Inferior parietal cortex (tissue), 1 donor: ENCODE measurements around the gene KCNIP4.

Source experiments
- DNase-seq: peaks from one replicate; pipeline ENCODE4 v3.0.0-alpha.2; 2016; ENCODE audit errors: extremely low spot score

KCNIP4 gene

GRCh38 chr4:21571100-21571499, 377.5 kb downstream of the KCNIP4 start:
- DNase-seq, result no peak

DNA sequence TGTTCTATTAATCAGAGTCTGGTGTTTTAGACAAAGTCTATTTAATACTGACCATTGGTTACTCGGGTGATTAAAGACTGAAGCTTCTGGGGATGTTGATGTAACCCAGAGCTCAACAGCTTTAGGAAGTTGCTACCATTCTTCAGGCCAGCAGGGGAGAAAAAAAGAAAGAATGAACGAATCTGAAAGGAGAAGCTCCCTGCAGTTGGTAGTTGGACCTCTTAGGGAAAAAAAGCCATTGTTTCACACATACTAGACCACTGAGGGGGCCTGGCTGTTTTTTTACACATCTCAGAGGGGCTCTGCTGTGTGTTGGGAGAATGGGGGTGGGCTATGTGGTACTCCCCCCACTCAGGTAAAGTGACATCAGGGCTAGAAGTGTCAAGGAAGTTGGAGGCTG, 378.9 kb downstream of the KCNIP4 start:
- DNase-seq, result no peak

DNA sequence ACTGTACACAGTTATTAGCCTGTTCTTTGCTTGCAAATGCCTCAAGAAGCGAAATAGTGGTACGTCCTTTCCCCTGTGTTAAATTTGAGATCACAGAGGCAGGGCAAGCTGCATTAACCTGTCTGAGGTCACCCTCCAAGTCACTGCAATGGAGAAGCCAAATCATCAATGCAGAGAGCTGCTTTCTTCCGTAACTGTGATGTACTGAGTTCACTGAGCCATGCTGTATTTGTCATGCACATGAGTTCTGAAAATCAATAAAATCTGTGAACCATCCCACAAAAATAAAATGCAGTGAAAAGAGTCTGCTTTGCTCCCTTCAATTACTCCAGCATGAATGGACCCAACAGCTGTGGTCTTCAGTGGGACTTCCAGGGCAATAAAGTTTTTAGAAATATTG, 393.5 kb downstream of the KCNIP4 start:
- DNase-seq, result no peak

GRCh38 chr4:21554500-21554899, 394.1 kb downstream of the KCNIP4 start:
- no peak for DNase-seq

GRCh38 chr4:21554066-21554465, 394.5 kb downstream of the KCNIP4 start:
- no peak for DNase-seq

GRCh38 chr4:21552455-21552854, 396.1 kb downstream of the KCNIP4 start:
- no peak for DNase-seq

DNA sequence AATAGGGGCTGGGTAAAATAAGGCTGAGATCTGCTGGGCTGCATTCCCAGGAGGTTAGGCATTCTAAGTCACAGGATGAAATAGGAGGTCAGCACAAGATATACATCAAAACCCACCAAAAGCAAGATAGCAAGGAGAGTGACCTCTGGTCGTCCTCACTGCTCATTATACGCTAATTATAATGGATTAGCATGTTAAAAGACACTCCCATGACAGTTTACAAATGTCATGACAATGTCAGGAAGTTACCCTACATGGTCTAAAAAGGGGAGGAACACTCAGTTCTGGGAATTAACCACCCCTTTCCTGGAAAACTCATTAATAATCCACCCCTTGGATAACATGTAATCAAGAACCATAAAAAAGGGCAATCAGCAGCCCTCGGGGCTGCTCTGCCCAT, 403.6 kb downstream of the KCNIP4 start:
- no peak for DNase-seq

DNA sequence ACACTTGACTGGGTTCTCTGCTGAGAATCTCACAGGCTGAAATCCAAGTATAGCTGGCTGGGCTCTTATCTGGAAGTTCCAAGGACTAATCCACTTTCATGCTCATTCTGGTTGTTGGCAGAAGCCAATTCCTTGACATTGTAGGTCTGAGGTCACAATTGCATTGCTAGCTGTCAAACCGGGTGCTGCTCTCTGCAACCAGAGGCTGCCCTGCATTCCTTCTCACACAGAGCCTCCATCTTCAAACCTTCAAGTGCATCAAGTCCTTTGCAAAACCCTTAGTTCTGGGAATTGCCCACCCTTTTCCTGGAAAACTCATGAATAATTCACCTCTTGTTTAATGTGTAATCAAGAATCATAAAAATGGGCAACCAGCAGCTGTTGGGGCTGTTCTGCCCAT, 404.2 kb downstream of the KCNIP4 start:
- no peak for DNase-seq

DNA sequence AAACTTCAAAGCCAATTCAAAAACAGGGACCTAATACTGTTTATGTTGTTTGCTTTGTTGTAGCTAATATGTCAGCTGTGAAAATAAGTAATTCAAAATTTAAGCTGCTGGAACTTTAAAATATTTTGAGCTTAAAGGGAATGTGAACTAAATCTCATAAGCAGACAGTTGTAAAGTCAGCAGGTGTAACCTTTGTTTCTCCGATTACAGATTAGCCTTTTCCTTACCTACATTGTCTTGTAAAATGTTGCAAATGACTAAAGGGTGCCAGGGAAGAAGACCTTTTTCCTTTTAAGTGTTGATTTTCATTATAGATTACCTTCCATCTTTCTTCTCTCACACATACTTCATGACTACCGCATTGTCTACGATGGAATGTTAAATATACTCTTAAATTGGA, 405.1 kb downstream of the KCNIP4 start:
- DNase-seq, result no peak

DNA sequence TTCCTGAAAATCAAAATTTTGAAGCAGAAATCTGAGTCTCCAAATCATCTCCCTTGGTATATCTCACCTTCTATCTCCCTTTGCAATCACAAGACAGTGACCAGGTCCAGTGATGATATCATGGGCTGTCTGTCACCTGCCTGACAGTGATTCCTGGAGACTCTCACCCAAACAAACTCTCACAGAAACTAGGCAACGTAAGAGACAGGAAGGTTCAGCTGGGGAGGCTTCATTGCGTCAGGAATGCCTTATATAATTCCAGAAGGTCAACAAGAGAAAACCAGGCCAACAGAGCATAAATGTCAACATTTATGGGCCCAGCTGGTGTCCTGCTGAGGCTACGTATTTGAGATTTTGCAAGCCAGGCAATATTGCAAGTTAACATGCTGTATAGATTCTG, 412.7 kb downstream of the KCNIP4 start:
- no peak for DNase-seq

DNA sequence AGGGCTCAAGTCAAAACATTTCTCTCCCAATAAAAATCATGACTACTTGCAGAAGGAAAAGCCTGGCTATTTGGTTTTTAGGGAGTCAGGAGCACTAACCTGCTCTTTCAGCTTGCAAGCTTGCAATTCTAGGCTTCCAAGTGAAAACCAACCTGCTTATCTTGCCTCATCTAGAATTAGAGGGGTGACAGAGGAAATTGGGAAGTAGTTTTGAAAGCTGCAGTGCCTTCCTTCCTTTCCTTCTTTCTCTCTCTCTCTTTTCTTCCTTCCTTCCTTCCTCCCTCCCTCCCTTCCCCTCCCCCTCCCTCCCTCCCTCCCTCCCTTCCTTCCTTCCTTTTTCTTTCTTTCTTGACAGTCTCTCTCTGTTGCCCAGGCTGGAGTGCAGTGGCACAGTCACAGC, 417.5 kb downstream of the KCNIP4 start:
- no peak for DNase-seq

DNA sequence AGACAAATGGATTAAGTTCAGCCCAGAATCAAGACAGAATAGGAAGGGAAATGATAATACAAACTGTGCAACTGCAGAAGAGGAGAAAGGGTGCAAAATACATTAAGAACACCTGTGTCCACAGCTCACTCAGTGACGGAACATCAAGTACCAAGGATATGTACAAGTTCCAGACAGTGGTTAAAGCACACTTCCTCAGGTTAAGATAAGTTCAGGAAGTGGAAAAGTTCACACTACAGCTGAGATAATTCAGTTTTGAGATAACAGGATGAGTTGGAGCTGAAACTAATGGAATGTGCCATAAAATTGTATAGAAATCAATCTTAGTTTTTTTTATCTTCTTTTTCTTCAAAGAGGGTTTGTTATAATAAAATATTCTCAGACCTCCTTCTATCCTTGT, 419.4 kb downstream of the KCNIP4 start:
- no peak for DNase-seq

DNA sequence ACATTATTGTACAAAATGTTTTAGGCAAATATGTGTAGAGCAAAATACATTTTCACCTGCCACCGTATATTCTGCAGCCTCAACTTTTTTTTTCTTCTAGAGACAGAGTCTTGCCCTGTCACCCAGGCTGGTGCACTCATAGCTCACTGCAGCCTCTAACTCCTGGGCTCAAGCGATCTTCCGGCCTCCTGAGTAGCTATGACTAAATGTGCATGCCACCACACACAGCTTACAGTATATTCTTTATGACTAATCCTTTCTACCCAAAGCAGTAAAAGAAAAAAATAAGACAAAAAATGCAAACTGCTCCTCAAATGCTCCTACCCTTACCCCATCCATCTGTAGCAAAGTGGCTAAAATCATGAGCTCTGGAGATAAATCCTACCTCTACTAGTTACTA, 426.3 kb downstream of the KCNIP4 start:
- no peak for DNase-seq

DNA sequence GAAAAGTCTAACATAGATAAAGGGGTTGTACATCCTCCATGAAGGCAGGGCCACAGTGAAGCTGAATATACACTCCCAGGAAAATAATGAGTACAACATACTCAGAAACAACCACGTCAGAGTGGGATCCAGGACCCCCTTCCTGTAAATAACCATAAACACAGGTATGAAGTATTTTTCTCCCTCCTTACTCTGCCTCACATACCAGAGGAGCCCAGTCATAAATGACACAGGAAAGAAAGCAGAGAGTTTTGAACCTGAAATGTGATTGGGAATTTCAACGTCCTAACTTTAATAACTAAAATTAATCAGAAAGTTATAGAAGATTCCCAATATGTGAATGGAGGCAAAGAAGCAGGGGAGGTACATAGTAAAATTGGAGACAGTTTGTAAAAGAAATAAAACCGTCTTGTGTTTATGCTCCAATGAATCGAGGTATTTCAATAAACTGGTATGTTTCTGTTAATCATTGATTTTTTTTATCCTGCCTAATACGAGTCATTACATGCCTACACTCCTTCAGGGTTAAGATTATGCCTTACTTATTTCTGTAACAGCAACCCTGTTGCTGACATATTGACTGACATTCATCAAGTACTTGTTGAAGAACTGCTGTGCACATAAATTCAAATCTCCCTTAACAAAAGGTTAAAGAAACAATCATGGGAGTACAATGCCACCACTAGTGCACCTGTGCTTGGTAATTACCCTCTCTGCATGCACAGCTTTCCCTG, 431.3 kb downstream of the KCNIP4 start:
- DNase-seq, result no peak

DNA sequence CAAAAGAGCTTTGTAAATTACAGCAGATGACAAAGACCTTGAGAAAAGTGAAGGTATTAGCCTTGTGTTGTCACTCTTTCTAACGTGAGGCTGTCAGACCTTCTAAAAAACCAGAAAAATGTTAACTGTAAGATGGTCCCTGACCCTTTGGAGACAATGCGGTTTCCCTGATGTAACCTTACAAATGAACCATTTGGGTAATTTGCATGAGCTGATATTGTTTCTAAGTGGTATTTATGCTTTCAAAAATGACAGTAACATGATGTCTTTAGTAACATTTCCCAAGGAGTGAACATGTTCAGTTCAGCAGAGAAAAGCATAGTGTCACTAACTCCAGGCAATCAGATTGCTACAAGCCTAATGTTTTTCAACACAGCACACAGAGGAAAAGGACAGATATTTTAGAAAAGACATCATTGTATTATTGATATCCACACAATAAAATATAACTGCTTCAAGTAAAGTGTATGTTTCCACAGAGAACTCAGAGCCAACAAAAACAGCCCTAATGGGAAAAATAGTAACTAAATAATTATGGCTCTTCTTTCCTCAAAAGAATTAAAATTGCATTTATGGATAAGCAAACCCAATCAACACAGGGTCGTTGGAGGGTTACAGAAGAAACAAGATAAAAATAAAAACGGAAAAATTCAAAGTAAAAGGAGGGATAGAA, 434.4 kb downstream of the KCNIP4 start:
- no peak for DNase-seq

- DNase-seq, result peak; percentile 81
These were observed 436.2 kb downstream of the KCNIP4 start for GRCh38 chr4:21512353-21512752.

- DNase-seq, result no peak
These were observed 441.1 kb downstream of the KCNIP4 start for GRCh38 chr4:21507439-21507838.

- DNase-seq, result no peak
These were observed 457.9 kb downstream of the KCNIP4 start for GRCh38 chr4:21490682-21491081.

DNA sequence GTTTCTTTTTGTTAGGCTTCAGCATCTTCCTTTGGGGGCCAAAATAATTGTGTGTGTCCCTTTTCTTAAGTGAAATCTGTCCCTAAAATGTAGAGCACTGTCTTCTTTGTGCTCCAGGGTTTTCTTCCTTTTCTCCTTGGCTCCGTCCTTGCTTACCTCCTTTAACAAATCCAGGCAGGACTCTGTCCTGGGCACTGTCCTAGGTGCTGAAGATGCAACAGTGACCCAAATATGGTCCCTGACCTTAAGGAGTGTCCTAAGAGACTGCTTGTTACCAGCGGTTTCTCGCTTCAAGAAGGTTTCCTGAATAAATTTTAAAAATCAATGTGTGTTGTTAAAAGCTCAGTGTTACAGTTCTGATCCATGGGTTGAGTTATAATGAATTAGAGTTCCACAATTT, 471.8 kb downstream of the KCNIP4 start:
- no peak for DNase-seq

DNA sequence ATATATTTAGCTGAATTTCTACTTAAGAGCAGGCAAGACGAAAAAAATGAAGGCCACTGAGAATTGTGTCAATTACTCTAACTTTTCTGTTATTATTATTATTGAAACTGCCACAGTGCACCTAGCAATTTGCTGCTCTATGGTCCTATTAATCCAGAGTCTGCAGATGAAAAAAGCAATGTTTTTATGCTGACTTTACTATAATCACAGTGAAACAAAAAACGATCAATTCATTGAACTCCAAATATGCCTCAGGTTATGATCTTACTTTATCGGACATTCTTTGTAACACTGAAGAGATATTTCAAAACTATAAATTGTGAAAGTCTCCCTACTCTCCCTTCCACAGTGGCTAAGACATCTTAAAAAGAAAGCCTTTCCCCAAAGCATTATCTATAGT, 474.4 kb downstream of the KCNIP4 start:
- no peak for DNase-seq

DNA sequence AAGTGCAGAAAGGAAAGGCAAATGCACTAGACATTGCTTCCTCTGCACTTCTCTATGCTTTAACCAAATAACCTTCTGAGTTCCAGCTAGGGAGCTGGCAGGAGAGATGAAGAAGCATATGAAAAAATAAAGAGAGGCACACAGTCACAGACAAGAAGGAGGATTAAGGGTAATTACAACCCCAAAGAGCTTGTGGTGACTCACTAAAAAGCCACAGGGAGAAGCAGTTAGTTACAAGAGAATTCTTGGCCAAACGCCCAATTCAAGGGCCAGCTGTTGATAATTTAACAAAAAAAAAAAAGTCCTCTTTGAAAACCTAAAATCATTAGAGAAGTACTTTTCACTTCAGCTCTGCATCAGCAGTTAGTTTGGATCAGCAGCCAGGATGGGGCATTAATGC, 478.0 kb downstream of the KCNIP4 start:
- peak; percentile 25 for DNase-seq

- DNase-seq, result peak; percentile 62
These were observed 478.9 kb downstream of the KCNIP4 start for GRCh38 chr4:21469438-21470300.

GRCh38 chr4:21467551-21467950, 481.0 kb downstream of the KCNIP4 start:
- no peak for DNase-seq
